Fibroblast of lung (primary cell): Measurements from ENCODE around the gene FHIT. TPM values are rescaled to one million over a fixed set of nuclear protein-coding genes. Genes with fewer than 3 reads are reported as not detected.

Experiments used
- DNase-seq, 2 donors: peaks; one replicate each; pipeline versions ENCODE4 v3.0.0 to v3.0.0-alpha.2; 2010; ENCODE audit warnings: low read depth in 2 of 2
- H2AFZ ChIP-seq: 2 replicates; pipeline ENCODE4 v1.5.1; 2012; ENCODE audit warnings: low read length, control low read depth, inconsistent platforms
- H3K27ac ChIP-seq: 2 replicates; pipeline ENCODE4 v1.5.1; 2011; ENCODE audit warnings: low read length, control low read depth; ENCODE audit not compliant: insufficient read depth
- H3K27me3 ChIP-seq: 2 replicates; pipeline ENCODE4 v1.5.1; 2011; ENCODE audit warnings: mild to moderate bottlenecking, low read length; ENCODE audit not compliant: control insufficient read depth, insufficient read depth
- H3K36me3 ChIP-seq: 2 replicates; pipeline ENCODE4 v1.5.1; 2011; ENCODE audit warnings: low read length; ENCODE audit not compliant: control insufficient read depth, insufficient read depth
- H3K4me1 ChIP-seq: 2 replicates; pipeline ENCODE4 v1.5.1; 2011; ENCODE audit warnings: low read length; ENCODE audit not compliant: control insufficient read depth, insufficient read depth; ENCODE audit errors: extremely low read depth
- H3K4me2 ChIP-seq: 2 replicates; pipeline ENCODE4 v1.5.1; 2011; ENCODE audit warnings: low read length, control low read depth; ENCODE audit not compliant: insufficient read depth; ENCODE audit errors: extremely low read depth
- H3K4me3 ChIP-seq, 4 experiments: fragments of 200-600 bp in 1 of 4; sonication (generic) in 1 of 4; replicated peaks in 1 of 4; 2 replicates each; pipeline ENCODE4 v1.5.1; 2011 to 2016; ENCODE audit warnings: low read length in 4 of 4, low read depth in 3 of 4, mild to moderate bottlenecking in 3 of 4, control low read depth in 2 of 4, inconsistent platforms in 1 of 4, mixed read lengths in 1 of 4; ENCODE audit not compliant: insufficient read depth in 1 of 4; ENCODE audit errors: control extremely low read depth in 1 of 4
- H3K79me2 ChIP-seq: 2 replicates; pipeline ENCODE4 v1.5.1; 2012; ENCODE audit warnings: mild to moderate bottlenecking, low read length, inconsistent platforms; ENCODE audit not compliant: control insufficient read depth, insufficient read depth
- H3K9ac ChIP-seq: 2 replicates; pipeline ENCODE4 v1.5.1; 2011; ENCODE audit warnings: mild to moderate bottlenecking, low read length, control low read depth; ENCODE audit not compliant: insufficient read depth
- H3K9me3 ChIP-seq: 2 replicates; pipeline ENCODE4 v1.5.1; 2012; ENCODE audit warnings: low read depth, low read length; ENCODE audit not compliant: control insufficient read depth, insufficient read depth
- H4K20me1 ChIP-seq: 2 replicates; pipeline ENCODE4 v1.5.1; 2011; ENCODE audit warnings: low read length; ENCODE audit not compliant: control insufficient read depth, insufficient read depth; ENCODE audit errors: extremely low read depth
- EZH2 ChIP-seq: IDR thresholded peaks from 2 replicates; pipeline ENCODE4 v1.5.1; 2012; ENCODE audit warnings: low read length, control low read depth, mild to moderate bottlenecking; ENCODE audit errors: missing control alignments
- polyA plus RNA-seq, 2 donors: library from polyadenylated mRNA; depleted of rRNA in 1 of 2; stranded (reverse) in 1 of 2; unstranded in 1 of 2; fragments of >200 nt; gene quantifications; 2 replicates each; pipeline ENCODE4 v1.2.1, GENCODE V29; 2011 to 2012; ENCODE audit warnings: missing spikeins in 1 of 2
- total RNA-seq: library from RNA; depleted of rRNA; stranded (reverse); fragments of >200 nt; gene quantifications from 2 replicates; pipeline ENCODE4 v1.2.1, GENCODE V29; 2014
- TF ChIP-seq, protein P1 (sequence below), 2 donors: IDR thresholded peaks in 1 of 2; conservative IDR thresholded peaks in 1 of 2; 1 replicate in 1 of 2; 2 replicates in 1 of 2; pipeline ENCODE4 v1.5.1; 2011 to 2012; ENCODE audit warnings: low read length in 2 of 2, control low read depth in 1 of 2, inconsistent platforms in 1 of 2, low read depth in 1 of 2, mild to moderate bottlenecking in 1 of 2

The FHIT gene
- total and polyA plus RNA-seq, 2 donors (not counting 1 experiment from before 2014, with no cell fraction given) = 0.79 to 2.1 TPM

DNA sequence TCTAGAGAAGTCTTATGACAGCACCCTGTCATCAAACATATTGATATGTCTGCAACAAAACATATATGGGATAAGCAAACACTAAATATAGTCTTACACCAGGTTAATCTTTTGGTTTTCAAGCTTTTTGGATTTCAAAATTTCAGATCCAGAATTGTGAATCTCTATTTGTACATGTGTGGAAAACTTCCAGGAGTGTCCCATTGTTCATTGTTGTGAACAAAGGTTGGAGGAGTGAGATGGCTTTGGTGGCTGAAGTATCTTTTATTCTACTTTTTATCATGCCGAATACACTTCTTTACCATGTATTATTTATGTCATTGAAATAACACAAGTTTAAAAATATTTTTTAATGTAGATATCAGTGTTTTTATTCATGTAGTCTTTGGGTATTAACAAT is 5.9 kb upstream of the FHIT start:
- Histone ChIP-seq H3K27ac (no peak overlapping the region), H3K9ac (no peak overlapping the region), H3K9me3 (no peaks in the 10 kb centered on the region), H3K79me2 (no peaks in the 10 kb centered on the region), H2AFZ (no peak overlapping the region), H3K4me2 (no peak overlapping the region), H3K27me3 (no peaks in the 10 kb centered on the region), H3K4me1 (no peaks in the 10 kb centered on the region), H4K20me1 (no peaks in the 10 kb centered on the region), H3K36me3 (no peaks in the 10 kb centered on the region), H3K4me3 (no peak overlapping the region)
- DNase-seq = no peak
- no peak for TF ChIP-seq EZH2
- TF ChIP-seq, protein P1, sequence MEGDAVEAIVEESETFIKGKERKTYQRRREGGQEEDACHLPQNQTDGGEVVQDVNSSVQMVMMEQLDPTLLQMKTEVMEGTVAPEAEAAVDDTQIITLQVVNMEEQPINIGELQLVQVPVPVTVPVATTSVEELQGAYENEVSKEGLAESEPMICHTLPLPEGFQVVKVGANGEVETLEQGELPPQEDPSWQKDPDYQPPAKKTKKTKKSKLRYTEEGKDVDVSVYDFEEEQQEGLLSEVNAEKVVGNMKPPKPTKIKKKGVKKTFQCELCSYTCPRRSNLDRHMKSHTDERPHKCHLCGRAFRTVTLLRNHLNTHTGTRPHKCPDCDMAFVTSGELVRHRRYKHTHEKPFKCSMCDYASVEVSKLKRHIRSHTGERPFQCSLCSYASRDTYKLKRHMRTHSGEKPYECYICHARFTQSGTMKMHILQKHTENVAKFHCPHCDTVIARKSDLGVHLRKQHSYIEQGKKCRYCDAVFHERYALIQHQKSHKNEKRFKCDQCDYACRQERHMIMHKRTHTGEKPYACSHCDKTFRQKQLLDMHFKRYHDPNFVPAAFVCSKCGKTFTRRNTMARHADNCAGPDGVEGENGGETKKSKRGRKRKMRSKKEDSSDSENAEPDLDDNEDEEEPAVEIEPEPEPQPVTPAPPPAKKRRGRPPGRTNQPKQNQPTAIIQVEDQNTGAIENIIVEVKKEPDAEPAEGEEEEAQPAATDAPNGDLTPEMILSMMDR (conservative IDR thresholded peaks at IDR 0.05 in 1 of 2, IDR thresholded peaks at IDR 0.05 in 1 of 2; ENCODE audit: low read depth in 1 of 2, low read length in 2 of 2) = no peak

DNA sequence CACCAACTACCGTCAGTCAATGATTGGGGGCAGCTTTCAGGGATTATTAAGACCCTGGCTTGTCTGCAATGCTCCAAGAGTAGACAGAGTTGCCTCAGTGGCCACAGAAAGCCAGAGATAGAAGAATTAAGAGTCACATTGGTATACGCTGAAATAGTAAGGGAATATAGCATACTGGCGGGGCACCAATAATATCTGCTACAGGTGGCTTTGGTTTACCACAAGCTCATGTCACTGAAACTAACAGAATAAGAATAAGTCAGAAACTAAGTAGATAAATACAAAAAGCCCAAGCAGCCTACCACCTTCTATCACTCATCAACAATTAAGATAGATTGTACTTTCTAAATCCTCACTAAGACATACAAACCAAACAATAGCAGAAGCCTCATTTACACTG is 2.5 kb upstream of the FHIT start:
- TF ChIP-seq, protein P1 (conservative IDR thresholded peaks at IDR 0.05 in 1 of 2, IDR thresholded peaks at IDR 0.05 in 1 of 2; ENCODE audit: low read depth in 1 of 2, low read length in 2 of 2) = no peak
- no peak for TF ChIP-seq EZH2
- Histone ChIP-seq H3K27ac (no peak overlapping the region), H3K36me3 (no peaks in the 10 kb centered on the region), H3K27me3 (no peaks in the 10 kb centered on the region), H3K4me3 (no peak overlapping the region), H3K9ac (no peak overlapping the region), H4K20me1 (no peaks in the 10 kb centered on the region), H3K9me3 (no peaks in the 10 kb centered on the region), H3K4me2 (no peak overlapping the region), H2AFZ (no peak overlapping the region), H3K79me2 (no peaks in the 10 kb centered on the region), H3K4me1 (peaks cover 2% of the 10 kb centered on the region)
- no peak for DNase-seq

DNA sequence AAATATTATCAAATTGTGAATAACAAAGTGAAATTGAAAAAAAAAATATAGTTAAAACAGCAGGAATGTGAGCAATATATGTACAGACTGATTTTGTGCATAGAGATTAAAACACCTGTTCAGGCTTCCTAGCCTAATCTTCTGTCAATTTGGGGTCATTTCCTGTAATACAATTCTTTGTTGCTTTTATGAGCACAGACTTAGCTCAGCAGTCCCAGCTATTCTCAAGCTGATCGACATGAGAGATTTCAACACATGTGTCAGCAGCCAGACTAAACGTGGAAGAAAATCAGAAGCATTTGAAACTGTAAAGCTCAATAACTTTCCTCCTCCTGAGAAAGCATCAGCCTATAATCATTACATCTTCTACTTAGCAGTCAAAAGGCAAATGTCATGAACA is 1.6 kb upstream of the FHIT start:
- Histone ChIP-seq H3K36me3 (no peaks in the 10 kb centered on the region), H3K4me3 (no peak overlapping the region), H3K9me3 (no peaks in the 10 kb centered on the region), H3K4me1 (peaks cover 2% of the 10 kb centered on the region), H4K20me1 (no peaks in the 10 kb centered on the region), H3K79me2 (no peaks in the 10 kb centered on the region), H3K27me3 (no peaks in the 10 kb centered on the region), H3K9ac (no peak overlapping the region), H2AFZ (no peak overlapping the region), H3K4me2 (no peak overlapping the region), H3K27ac (no peak overlapping the region)
- DNase-seq = no peak
- TF ChIP-seq EZH2 = no peak
- TF ChIP-seq, protein P1 (conservative IDR thresholded peaks at IDR 0.05 in 1 of 2, IDR thresholded peaks at IDR 0.05 in 1 of 2; ENCODE audit: low read depth in 1 of 2, low read length in 2 of 2) = no peak
